Embryonic facial prominence (tissue), 1 donor: ENCODE results near the gene FAM47A.

Experiments used
- DNase-seq: peaks from one replicate; pipeline ENCODE4 v3.0.0-alpha.2; 2016; ENCODE audit errors: extremely low spot score

The FAM47A gene

GRCh38 chrX:34132028-34132427, at the start of gene FAM47A:
Gene FAM47A, minus strand, starts transcription at chrX:34132314. Its CDS starts 36 bp downstream, at chrX:34132278.
- no peak for DNase-seq

DNA sequence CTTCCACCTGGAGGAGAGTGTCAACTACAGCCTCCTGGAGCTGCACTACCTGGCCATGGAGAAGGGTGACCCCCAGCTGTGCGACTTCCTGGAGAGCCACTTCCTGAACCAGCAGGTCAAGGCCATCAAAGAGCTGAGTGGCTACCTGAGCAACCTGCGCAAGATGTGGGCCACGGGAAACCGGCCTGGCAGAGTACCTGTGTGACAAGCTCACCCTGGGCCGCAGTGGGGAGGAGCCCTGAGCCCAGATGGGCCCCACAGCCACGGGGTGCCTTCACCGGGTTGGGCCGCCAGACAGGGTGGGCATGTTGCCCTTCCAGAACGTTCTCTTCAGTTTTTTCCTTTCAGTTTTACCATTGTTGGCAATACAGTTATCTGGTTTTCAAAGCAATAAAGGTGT, 15.2 kb upstream of the FAM47A start:
- DNase-seq, result no peak

- DNase-seq, result no peak
These were observed 14.8 kb upstream of the FAM47A start for GRCh38 chrX:34146906-34147305.

GRCh38 chrX:34144246-34144645, 12.1 kb upstream of the FAM47A start:
- DNase-seq, result no peak

DNA sequence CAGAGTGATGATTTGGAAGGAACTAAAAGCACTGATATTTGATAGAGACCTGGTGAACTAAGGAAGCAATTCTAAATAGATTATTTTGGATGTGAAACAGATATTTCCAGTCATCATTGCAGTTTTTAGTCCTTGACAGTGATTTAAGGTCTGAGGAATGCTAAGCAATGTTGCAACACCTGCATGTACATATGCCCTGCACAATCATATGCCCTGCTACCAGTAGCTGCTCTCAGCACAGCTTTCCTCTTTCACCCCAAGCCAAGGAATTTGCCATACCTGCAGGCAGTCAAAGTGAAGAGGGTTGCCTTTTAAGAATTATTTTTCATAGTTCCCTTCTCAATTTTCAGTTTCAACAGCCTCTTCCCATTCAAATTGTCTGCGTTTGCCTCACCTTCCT, 8.7 kb upstream of the FAM47A start:
- no peak for DNase-seq

DNA sequence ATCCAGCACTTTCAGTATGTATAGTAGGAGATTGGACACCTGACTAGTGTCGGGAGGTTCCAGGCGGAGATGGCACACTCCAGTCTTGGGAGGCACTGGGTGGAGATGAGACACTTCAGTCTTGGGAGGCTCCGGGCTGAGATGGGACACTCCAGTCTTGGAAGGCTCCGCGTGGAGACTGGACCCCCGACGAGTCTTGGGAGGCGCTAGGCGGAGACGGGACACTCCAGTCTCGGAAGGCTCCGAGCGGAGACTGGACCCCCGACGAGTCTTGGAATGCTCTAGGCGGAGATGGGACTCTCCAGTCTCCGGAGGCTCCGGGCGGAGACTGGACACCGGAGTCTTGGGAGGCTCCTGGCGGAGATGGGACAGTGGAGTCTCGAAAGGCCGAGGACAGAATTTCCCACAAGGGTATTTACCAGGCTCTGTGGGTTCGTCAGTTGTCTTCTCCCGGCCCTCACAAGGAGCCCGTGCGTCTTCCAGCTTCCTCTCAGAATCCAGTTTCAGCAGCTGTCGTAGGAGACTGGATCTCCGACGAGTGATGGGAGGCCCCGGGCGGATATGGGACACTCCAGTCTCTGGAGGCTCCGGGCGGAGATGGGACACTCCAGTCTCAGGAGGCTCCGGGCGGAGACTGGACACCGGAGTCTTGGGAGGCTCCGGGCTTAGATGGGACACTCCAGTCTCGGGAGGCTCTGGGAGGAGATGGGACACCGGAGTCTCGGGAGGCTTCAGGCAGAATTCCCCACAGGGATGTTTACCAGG, 952 bp downstream of the FAM47A start:
- no peak for DNase-seq

- no peak for DNase-seq
These were observed 1.6 kb downstream of the FAM47A start for GRCh38 chrX:34130501-34130900.

GRCh38 chrX:34126011-34126410, 6.1 kb downstream of the FAM47A start:
- no peak for DNase-seq

- DNase-seq, result no peak
These were observed 13.0 kb downstream of the FAM47A start for GRCh38 chrX:34119122-34119521.

GRCh38 chrX:34112459-34112858, 19.7 kb downstream of the FAM47A start:
- DNase-seq, result no peak
